GOT3 (cell line): ENCODE measurements around the gene C15orf62.

Source experiments
- DNase-seq: peaks from one replicate; lab custom pipeline; 2025; ENCODE audit warnings: mixed read lengths; lab: John Stamatoyannopoulos, UW

Gene C15orf62

DNA sequence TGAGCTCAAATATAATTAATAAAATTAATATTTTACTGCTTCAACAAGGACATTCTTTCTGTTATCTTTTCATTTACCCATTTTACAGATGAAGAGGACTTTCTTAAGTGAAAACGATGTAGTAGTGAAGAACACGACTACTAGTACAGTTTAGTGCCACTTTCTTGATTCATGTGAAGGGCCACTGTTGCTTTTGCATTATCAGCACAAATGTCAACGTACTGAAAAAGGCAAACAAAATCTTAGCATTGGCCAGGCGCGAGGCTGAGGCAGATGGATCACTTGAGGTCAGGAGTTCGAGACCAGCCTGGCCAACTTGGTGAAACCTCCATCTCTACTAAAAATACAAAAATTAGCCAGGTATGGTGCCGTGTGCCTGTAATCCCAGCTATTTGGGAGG lies 49.3 kb downstream of the C15orf62 start:
- no peak for DNase-seq

DNA sequence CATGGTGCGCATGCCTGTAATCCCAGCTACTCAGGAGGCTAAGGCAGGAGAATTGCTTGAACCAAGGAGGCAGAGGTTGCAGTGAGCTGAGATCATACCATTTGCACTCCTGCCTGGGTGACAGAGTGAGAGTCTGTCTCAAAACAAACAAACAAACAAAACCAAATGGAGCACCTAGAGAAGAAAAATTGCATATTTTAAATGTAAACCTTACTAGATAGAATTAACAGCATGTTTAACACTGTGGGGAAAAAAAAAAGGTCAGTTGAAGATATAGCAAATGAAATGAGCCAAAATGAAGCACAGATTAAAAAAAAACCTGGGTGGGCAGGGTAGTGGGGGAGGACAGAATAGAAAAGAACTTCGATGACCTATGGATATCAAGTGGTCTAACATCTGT lies 51.4 kb downstream of the C15orf62 start:
- no peak for DNase-seq
